Measurements from ENCODE around the gene S100A16.

S100A16 gene

DNA sequence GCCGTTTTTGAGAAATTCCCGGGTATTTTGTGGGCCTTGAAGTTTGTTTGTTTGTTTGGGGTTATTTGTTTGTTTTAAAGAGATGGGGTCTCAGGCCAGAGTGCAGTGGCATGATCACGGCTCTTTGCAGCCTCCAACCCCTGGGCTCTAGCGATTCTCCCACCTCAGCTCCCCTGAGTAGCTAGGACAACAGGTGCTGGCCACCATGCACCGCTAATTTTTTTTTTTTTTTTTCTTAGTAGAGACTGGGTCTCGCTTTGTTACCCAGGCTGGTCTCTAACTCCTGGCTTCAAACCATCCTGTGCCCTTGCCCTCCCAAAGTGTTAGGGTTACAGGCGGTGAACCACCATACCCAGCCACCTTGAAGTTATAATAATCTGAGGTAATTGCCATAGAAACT, 22.9 kb upstream of the S100A16 start:
- DNase-seq, result no peak

GRCh38 chr1:153633754-153634665, 21.1 kb upstream of the S100A16 start, which contains the start of gene CHTOP:
CHTOP (plus strand) TSS chr1:153634066; CDS start chr1:153636589, 2,523 bp downstream.
- peak; percentile 97 for DNase-seq

- no peak for DNase-seq
Measured at GRCh38 chr1:153633161-153633753, 20.3 kb upstream of the S100A16 start.

- no peak for DNase-seq
Measured at GRCh38 chr1:153631047-153632022, 18.4 kb upstream of the S100A16 start.

GRCh38 chr1:153630384-153630783, 17.4 kb upstream of the S100A16 start:
- no peak for DNase-seq

GRCh38 chr1:153629971-153630370, 17.0 kb upstream of the S100A16 start:
- no peak for DNase-seq

GRCh38 chr1:153629343-153629665, 16.4 kb upstream of the S100A16 start:
- no peak for DNase-seq

DNA sequence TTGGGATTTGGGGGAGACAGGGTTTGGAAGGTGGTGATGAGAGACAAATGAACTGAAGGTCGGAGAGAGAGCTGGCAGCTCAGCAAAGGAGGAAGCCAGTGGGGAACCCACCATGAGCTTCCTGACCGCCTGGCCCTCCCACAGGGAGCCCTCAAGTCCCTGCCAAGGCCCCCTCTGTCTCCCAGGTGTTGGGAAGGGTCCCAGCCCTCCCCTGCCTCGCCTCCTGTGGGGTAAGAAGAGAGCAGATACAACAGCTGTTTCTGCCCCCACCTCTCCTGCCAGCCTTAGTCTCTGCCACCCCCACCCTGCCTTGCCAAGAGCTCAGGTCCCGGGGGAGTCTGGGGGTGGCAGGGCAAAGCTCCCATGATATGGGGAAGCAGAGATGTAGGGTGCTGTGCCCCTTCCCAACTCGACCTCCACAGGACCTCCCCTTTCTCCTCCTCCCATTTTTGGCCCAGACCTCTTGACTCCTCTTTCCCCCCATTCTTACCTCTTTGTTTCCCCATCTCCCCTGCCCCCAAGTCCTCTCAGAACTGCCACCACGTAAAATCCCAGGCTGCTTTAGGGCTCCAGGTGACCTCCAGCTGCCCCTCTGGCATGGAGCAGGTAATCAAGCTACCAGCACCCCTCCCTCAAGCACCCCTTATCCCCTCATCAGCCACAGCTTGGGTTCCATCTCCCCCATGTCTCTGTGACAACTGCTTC, 15.9 kb upstream of the S100A16 start:
- DNase-seq, result no peak

DNA sequence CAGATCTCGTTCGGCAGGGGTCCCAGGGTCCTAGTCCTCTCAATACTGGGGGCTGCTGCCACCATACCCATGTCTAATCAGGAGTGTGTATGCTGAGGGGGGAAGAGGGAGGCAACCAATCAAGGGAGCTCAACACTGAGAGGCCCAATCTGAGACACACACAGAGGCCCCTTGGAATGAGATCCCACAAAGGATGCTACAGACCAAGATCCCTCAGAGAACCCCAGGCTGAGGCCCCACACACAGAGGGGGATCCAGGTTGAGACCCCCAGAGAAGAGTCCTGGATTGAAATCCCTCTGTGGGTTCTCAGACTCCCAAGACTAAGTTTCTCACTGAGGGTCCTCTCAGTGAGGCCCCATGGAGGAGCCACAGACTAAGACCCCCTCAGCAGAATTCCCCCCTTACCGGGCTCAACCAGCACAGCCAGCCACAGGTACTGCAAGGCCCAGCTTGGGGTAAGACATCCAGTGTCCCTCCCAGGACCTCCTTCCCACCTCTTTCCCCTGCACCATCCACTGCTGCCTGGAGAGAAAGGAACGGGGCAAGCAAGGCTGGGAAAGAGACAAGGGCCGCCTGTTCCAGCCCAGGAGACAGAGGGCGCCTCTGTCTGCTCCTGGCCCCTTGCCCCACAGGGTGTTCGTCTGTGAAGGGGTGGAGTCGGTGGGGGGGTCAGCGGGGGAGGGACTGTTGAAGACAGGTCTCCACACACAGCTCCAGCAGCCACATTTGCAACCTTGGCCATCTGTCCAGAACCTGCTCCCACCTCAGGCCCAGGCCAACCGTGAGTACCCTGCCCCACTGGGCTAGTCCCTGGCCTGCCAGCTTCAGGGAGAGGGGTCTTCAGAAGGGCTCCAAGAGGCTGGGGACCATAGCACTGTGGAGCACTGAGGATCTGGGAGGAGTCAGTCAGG, 15.0 kb upstream of the S100A16 start, which contains the start of gene S100A1:
Gene S100A1 (plus strand): TSS at position 720 of the 912 bp plus-strand sequence. CDS start 2,088 bp downstream, outside the sequence.
- no peak for DNase-seq

- no peak for DNase-seq
Measured at GRCh38 chr1:153626904-153627714, 14.2 kb upstream of the S100A16 start, which contains the start of gene S100A13. S100A13 (minus strand) TSS chr1:153627505; CDS start chr1:153626472, 1,033 bp downstream.

GRCh38 chr1:153626477-153626903, 13.6 kb upstream of the S100A16 start:
- no peak for DNase-seq

DNA sequence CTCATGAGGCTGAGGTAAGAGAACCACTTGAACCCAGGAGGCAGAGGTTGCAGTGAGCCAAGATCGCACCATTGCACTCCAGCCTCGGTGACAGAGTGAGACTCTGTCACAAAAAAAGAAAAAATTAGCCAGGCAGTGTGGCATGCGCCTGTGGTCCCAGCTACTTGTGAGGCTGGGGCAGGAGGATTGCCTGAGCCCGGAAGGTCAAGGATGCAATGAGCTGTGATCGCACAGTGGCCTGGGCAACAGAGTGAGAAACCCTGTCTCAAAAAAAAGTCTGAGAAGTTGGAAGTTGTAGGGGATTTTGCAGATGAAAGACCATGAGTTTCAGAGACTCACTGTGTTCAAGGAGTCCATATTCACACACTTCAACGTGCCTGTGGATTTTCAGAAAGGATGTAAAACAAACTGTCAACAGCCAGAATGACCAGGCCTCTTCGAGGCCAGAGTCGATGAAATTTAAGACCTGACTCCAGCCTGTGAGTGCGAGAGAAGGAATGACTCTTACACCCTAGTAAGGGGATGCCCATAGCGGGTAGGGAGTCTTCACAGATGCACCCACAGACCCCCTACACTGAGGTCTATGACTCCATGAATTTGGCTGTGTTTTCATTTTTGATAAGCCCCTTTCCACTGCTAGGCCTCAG, 12.2 kb upstream of the S100A16 start:
- DNase-seq, result no peak

- no peak for DNase-seq
Measured at GRCh38 chr1:153623101-153623500, 10.2 kb upstream of the S100A16 start.

GRCh38 chr1:153619171-153619570, 6.2 kb upstream of the S100A16 start:
- no peak for DNase-seq

DNA sequence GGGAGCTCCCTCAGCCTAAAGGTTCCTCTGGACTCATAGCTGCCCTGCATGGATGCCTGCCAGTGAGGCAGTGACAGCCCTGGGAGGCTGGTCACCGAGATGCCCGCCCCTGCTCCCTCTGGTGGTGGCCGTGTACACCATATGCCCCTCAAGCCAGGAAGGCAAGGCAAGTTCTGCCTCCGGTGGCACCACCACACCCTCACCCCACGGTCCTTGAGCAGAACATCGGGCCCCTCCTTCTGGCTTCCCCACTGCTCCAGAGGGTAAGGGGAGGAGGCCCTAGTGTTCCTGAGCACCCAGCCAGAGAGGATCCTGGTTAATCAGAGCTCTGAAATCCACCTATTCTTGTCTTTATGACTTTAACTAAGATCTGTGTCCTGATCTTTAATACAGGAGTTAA, 4.7 kb upstream of the S100A16 start:
- no peak for DNase-seq

DNA sequence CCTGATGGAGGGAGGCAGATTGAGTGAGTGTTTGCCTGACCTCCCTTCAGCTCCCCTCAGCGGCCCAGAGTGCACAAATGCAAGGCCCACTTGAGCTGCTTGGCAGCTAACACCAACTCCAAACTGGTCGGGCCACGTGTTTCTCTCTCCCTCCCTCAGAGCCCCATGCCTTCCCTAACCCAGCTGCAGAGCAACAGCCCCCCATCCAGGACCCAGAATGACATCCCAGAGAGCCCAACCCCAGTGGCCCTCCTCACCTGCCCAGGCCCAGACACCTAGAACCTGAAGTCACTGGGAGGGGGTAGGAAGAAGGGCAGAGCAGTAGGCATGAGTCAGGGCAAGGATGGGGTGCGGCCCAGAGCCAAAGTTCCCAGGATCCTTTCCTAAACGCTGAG, 4.0 kb upstream of the S100A16 start:
- DNase-seq, result no peak

- no peak for DNase-seq
Measured at GRCh38 chr1:153616144-153616916, 3.4 kb upstream of the S100A16 start, which contains the start of gene S100A14. S100A14 (minus strand) TSS chr1:153616325; CDS start chr1:153615858, 467 bp downstream.

GRCh38 chr1:153615406-153615805, 2.5 kb upstream of the S100A16 start:
- DNase-seq, result no peak

DNA sequence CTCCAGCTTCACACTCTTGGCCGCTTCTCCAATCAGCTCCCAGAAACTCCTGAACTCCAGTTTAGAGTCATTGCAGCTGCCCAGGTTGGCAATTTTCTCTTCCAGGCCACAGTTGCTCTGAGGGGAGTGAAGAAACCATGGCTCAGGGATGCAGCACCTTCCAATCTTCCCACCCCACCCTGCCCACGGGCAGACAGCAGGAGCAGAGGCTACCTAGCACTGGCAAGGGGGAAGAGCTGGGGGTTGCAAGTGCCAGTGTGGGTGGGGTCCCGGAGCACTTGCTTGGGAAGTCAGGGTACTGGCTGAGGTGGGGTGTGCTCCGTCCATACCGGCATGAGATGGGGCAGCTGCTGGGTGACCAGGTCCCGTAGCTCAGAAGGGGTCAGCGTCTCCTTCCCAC, 2.0 kb upstream of the S100A16 start:
- DNase-seq, result no peak
